ENCODE results near the gene FAM81A.

- TF ChIP-seq CTCF (IDR thresholded peaks at IDR 0.05) (no peak), POLR2A (IDR thresholded peaks at IDR 0.05) (no peak)
Measured at GRCh38 chr15:59424616-59425015, 13.4 kb upstream of the FAM81A start.
